ENCODE data around the gene SNPH. TPM values are rescaled to one million over a fixed set of nuclear protein-coding genes. Genes with fewer than 3 reads are reported as not detected.
"Not testable (repeated sequence)": the region's sequence is repeated elsewhere in the genome, so short reads cannot be mapped to it uniquely, and the experiment has no call there.

SNPH gene
- total and polyA plus RNA-seq, 8 donors = 1.1 to 4.3 (median 2.5) TPM

- Histone ChIP-seq H3K27ac (no peak overlapping the region), H3K36me3 (no peaks in the 10 kb centered on the region), H3K27me3 (no peaks in the 10 kb centered on the region), H3K9me3 (no peaks in the 10 kb centered on the region), H3K4me3 (no peak overlapping the region), H3K4me1 (no peaks in the 10 kb centered on the region)
- no peak for FAIRE-seq
- no peak for TF ChIP-seq CTCF (IDR thresholded peaks at IDR 0.05)
- intact Hi-C loops (cut with DNase I) = no loop called here
- no peak for ATAC-seq
- DNase-seq = no peak
These were observed 24.6 kb upstream of the SNPH start for GRCh38 chr20:1241456-1241855.

DNA sequence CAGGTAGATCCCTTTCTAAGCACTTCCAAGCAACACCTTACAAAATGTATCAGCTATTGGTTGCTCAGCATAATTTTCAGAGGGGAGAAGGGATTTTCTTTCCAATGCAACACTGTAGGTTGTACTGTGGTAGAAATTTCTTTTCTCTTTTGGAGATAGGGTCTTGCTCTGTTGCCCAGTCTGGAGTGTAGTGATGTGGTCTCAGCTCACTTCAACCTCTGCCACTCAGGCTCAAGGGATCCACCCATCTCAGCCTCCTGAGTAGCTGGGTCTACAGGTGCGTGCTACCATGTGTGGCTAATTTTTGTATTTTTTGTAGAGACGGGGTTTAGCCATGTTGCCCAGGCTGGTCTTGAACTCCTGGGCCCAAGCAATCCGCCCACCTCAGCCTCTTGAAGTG lies 24.0 kb upstream of the SNPH start:
- H3K27ac ChIP-seq = no peak overlapping the region
- WGBS, 2 donors = 77 to 83% methylated on average over 3 of the region's 3 CpGs

DNA sequence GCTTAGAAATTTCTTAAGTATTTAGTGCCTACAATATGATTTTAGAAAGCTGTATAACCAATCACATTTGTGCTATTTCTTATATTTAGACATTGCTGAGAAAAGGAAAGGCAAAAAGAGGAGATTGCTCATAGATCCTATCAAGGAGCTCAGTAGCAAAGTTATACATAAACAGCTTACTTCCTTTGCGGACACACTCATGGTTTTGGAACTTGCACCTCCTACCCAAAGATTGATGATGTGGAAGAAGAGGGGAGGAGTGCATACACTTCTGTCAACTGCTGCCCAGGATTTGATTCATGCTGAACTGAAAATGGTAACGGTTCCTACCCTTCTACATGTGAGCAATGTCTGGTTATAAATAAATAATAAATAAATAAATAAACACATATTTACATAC lies 23.6 kb upstream of the SNPH start:
- Histone ChIP-seq H3K4me3 (no peak overlapping the region), H3K4me1 (no peaks in the 10 kb centered on the region), H3K36me3 (no peaks in the 10 kb centered on the region), H3K9me3 (no peaks in the 10 kb centered on the region), H3K27me3 (no peaks in the 10 kb centered on the region), H3K27ac (no peak overlapping the region)
- DNase-seq (no peak), ATAC-seq (no peak), FAIRE-seq (no peak)
- intact Hi-C loops (cut with DNase I) = no loop called here
- WGBS, 2 donors = 64 to 76% methylated on average over 2 of the region's 2 CpGs
- no peak for TF ChIP-seq CTCF (IDR thresholded peaks at IDR 0.05)

More for the DNA sequence above, 24.0 kb upstream of the SNPH start:
- FAIRE-seq (no peak), ATAC-seq (no peak), DNase-seq (no peak)
- no peak for TF ChIP-seq CTCF (IDR thresholded peaks at IDR 0.05)
- H3K36me3 ChIP-seq = no peaks in the 10 kb centered on the region
- no peaks in the 10 kb centered on the region for H3K9me3 ChIP-seq
- no peak overlapping the region for H3K4me3 ChIP-seq
- no peaks in the 10 kb centered on the region for H3K4me1 ChIP-seq
- no peaks in the 10 kb centered on the region for H3K27me3 ChIP-seq
- intact Hi-C loops (cut with DNase I) = no loop called here

- DNase-seq (no peak), ATAC-seq (no peak), FAIRE-seq (no peak)
- no peak overlapping the region for H3K4me3 ChIP-seq
- TF ChIP-seq CTCF (IDR thresholded peaks at IDR 0.05) = no peak
- no peaks in the 10 kb centered on the region for H3K4me1 ChIP-seq
- no peaks in the 10 kb centered on the region for H3K36me3 ChIP-seq
- H3K27me3 ChIP-seq = no peaks in the 10 kb centered on the region
- 63 to 65% methylated on average over 2 of the region's 2 CpGs for WGBS, 2 donors
- no peak overlapping the region for H3K27ac ChIP-seq
- no peaks in the 10 kb centered on the region for H3K9me3 ChIP-seq
- intact Hi-C loops (cut with DNase I) = no loop called here
These were observed 20.5 kb upstream of the SNPH start for GRCh38 chr20:1245578-1245977.

GRCh38 chr20:1247689-1248088 lies 18.4 kb upstream of the SNPH start:
- no peak overlapping the region for H3K4me3 ChIP-seq
- intact Hi-C loops (cut with DNase I) = no loop called here
- H3K36me3 ChIP-seq = no peaks in the 10 kb centered on the region
- no peaks in the 10 kb centered on the region for H3K9me3 ChIP-seq
- no peak for TF ChIP-seq CTCF (IDR thresholded peaks at IDR 0.05)
- H3K27ac ChIP-seq = no peak overlapping the region
- no peak for ATAC-seq
- no peaks in the 10 kb centered on the region for H3K27me3 ChIP-seq
- H3K4me1 ChIP-seq = no peaks in the 10 kb centered on the region
- DNase-seq = no peak
- FAIRE-seq = no peak

GRCh38 chr20:1250282-1250681 lies 15.8 kb upstream of the SNPH start:
- H3K9me3 ChIP-seq; H3K27ac ChIP-seq; DNase-seq; H3K4me3 ChIP-seq; ATAC-seq; intact Hi-C loops (cut with DNase I); H3K27me3 ChIP-seq; FAIRE-seq; H3K36me3 ChIP-seq; H3K4me1 ChIP-seq: not testable (repeated sequence)
- WGBS, 2 donors = 72 to 87% methylated on average over 2 of the region's 2 CpGs
